ENCODE results near the gene FAM53A. TPM values are rescaled to one million over a fixed set of nuclear protein-coding genes. Genes with fewer than 3 reads are reported as not detected.

The FAM53A gene
- total and polyA plus RNA-seq, 2 experiments from 2014 or later, result 7.1 to 11.8 TPM

DNA sequence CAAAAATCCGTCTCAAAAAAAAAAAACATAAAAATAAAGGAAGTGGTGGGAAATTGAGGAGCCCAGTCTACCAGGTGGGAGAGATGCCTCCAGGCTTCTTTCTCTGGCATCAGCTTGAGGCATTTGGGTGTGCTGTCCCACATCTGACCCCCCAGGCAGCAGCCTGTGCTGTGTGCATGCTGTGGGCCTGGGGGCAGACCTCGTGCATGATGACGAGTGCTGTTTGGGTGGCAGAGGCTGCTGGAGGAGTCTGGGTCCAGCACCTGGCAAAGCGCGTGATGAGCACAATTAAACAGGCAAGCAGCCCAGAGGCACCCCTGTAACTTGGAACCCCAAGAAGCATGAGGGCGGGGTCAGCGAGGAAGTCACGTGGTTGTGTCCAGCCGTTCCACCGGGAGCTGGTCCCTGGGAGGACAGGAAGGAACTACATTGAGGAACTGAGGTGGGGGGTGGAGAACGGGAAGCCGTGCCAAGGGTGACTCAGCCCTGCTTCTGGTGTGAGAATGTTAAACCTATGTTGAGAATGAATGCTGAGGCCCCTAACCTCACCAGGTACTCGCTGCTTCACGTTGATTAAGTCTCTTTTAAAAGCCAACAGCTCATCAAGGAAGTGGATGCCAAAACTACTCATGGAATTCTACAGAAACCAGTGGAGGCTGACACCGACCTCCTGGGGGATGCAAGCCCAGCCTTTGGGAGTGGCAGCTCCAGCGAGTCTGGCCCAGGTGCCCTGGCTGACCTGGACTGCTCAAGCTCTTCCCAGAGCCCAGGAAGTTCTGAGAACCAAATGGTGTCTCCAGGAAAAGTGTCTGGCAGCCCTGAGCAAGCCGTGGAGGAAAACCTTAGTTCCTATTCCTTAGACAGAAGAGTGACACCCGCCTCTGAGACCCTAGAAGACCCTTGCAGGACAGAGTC, 43.3 kb upstream of the FAM53A start:
- Histone ChIP-seq H3K36me3 (peaks cover 13% of the 10 kb centered on the region), H3K9me3 (ENCODE audit: low read depth) (no peaks in the 10 kb centered on the region), H3K4me3 (no peak overlapping the region), H3K27ac (no peak overlapping the region), H3K27me3 (no peaks in the 10 kb centered on the region), H3K4me1 (ENCODE audit: low read depth) (no peaks in the 10 kb centered on the region)
- no peak for TF ChIP-seq CTCF (IDR thresholded peaks at IDR 0.05; ENCODE audit: low read depth, low read length)
- DNase-seq (ENCODE audit: low read depth in 1 of 2, low spot score in 1 of 2), result peak in 1 of 2 donors; percentile 82

DNA sequence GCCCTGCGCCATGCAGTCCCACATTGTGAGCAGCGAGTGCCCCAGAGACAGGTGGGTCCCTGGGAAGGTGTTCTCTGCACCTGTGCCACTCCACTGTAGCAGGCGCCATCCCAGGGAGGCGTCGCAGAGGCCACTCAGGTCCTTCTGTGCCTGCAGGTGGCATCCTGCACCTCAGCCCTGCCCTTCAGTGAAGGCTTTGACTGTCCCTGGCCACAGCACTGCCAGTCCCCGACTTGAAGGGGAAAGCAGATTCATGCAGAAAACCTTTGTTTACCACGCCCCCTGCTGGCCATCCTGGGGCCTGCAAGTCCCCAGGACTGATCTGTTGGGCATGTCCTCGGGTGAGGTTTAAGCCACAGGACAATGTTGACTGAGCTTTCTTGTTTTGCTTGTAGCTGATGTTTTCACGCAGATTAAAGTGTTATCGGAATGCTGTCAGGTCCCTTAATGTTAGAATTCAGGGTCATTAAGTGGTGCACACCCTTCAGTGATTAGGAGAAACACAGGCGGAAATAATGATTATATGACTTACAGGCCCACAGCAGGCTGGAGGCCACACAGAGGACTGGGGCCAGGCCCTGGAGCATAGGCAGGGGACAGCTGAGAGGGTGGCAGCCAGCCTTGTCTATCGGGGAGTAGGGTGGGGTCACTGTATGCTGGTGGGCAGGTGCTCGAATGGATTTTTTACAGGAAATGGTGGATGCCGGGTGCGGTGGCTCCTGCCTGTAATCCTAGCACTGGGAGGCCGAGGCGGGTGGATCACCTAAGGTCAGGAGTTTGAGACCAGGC, 42.2 kb upstream of the FAM53A start:
- Histone ChIP-seq H3K4me3 (no peak overlapping the region), H3K27me3 (no peaks in the 10 kb centered on the region), H3K4me1 (ENCODE audit: low read depth) (no peaks in the 10 kb centered on the region), H3K36me3 (peaks cover 13% of the 10 kb centered on the region), H3K27ac (no peak overlapping the region), H3K9me3 (ENCODE audit: low read depth) (no peaks in the 10 kb centered on the region)
- peak; percentile 98 for TF ChIP-seq CTCF (IDR thresholded peaks at IDR 0.05; ENCODE audit: low read depth, low read length)
- DNase-seq (ENCODE audit: low read depth in 1 of 2, low spot score in 1 of 2), result peak; percentile 85 to 88

GRCh38 chr4:1725521-1725920, 41.4 kb upstream of the FAM53A start:
- no peak for DNase-seq (ENCODE audit: low read depth in 1 of 2, low spot score in 1 of 2)
- peaks cover 9% of the 10 kb centered on the region for H3K36me3 ChIP-seq
- no peak overlapping the region for H3K4me3 ChIP-seq
- H3K9me3 ChIP-seq (ENCODE audit: low read depth), result no peaks in the 10 kb centered on the region
- H3K4me1 ChIP-seq (ENCODE audit: low read depth), result no peaks in the 10 kb centered on the region
- TF ChIP-seq CTCF (IDR thresholded peaks at IDR 0.05; ENCODE audit: low read depth, low read length), result no peak
- no peaks in the 10 kb centered on the region for H3K27me3 ChIP-seq
- no peak overlapping the region for H3K27ac ChIP-seq

- Histone ChIP-seq H3K36me3 (peaks cover 3% of the 10 kb centered on the region), H3K27ac (no peak overlapping the region), H3K27me3 (no peaks in the 10 kb centered on the region), H3K4me1 (ENCODE audit: low read depth) (peaks cover 11% of the 10 kb centered on the region), H3K9me3 (ENCODE audit: low read depth) (no peaks in the 10 kb centered on the region), H3K4me3 (no peak overlapping the region)
- no peak for TF ChIP-seq CTCF (IDR thresholded peaks at IDR 0.05; ENCODE audit: low read depth, low read length)
- no peak for DNase-seq (ENCODE audit: low read depth in 1 of 2, low spot score in 1 of 2)
Measured at GRCh38 chr4:1723131-1723801, 39.2 kb upstream of the FAM53A start.

DNA sequence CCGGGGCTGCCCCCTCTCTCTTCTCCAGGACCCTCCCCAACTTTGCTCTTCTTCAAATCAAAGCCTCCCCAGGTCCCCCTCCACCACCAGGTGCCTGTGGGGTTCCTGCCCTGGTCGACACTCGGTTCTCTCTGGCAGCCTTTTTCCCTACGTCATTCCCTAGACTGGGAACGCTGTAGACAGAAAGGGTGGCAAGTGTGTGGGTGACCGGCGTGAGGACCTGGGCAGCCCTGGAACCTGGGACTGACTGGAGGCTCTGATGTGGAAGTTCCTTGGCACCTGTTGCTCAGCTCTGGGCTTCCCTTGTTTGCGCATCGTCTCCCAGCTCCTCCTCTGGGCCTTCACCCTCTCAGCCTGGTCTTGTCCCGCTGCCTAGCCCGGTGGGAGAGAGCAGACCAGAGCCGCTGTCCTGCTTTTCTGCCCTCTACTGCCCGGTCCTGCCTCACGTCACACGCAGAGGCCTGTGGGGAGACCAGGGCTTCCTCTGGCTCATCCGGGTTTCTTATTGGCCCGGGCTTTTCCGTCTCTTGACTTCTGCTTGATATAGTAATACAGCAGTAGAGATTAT, 38.5 kb upstream of the FAM53A start:
- no peak for TF ChIP-seq CTCF (IDR thresholded peaks at IDR 0.05; ENCODE audit: low read depth, low read length)
- DNase-seq (ENCODE audit: low read depth in 1 of 2, low spot score in 1 of 2), result no peak
- H3K4me1 ChIP-seq (ENCODE audit: low read depth), result peaks cover 11% of the 10 kb centered on the region
- peak overlapping the region; percentile 68 for H3K4me3 ChIP-seq
- peaks cover 8% of the 10 kb centered on the region for H3K36me3 ChIP-seq
- no peaks in the 10 kb centered on the region for H3K9me3 ChIP-seq (ENCODE audit: low read depth)
- H3K27me3 ChIP-seq, result no peaks in the 10 kb centered on the region
- no peak overlapping the region for H3K27ac ChIP-seq
